ENCODE data around the gene SZT2.

GRCh38 chr1:43431676-43432075 lies 42.0 kb downstream of the SZT2 start:
- TF ChIP-seq CTCF (conservative IDR thresholded peaks at IDR 0.05; ENCODE audit: low read length) (no peak), EZH2phosphoT487 (IDR thresholded peaks at IDR 0.05; ENCODE audit: borderline replicate concordance, low read depth, low read length) (no peak)

Data from OCI-LY7 (cell line).